HG03378 (cell line): ENCODE data around the gene HSCB.
"Not testable (repeated sequence)": the region's sequence is repeated elsewhere in the genome, so short reads cannot be mapped to it uniquely, and the experiment has no call there.

Source experiments
- ATAC-seq: cut with Tn5 transposase; IDR thresholded peaks from one replicate; pipeline ENCODE4 v1.9.1; 2021; ENCODE audit warnings: mild to moderate bottlenecking, moderate library complexity; ENCODE audit not compliant: unreplicated experiment

The HSCB gene

GRCh38 chr22:28741785-28742561 is at the start of gene HSCB, which contains the start of gene CHEK2:
TSS of gene HSCB (plus strand) at chr22:28742039. CDS start at chr22:28742096, 57 bp downstream.
TSS of gene CHEK2 (minus strand) at chr22:28741820. CDS start at chr22:28734721, 7,099 bp downstream.
- ATAC-seq = peak; percentile 89

- not testable (repeated sequence) for ATAC-seq
These were observed 48.6 kb upstream of the HSCB start for GRCh38 chr22:28693041-28693760.

DNA sequence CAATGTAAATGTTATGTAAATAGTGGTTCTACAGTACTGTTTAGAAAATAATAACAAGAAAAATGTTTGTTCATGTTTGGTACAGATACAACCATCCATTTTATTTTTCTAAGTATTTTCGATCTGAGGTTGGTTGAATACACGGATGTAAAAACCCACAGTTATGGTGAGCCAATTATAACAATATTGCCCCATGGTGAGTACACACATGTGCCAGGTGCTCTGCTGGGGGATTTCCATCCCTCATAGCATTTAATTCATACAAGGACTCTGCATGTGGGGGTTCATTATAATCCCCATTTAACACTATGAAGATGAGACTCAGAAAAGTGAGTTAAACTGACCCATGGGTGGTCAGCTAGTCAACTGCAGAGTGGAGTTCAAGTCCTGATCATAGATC is 38.9 kb upstream of the HSCB start:
- ATAC-seq = no peak

DNA sequence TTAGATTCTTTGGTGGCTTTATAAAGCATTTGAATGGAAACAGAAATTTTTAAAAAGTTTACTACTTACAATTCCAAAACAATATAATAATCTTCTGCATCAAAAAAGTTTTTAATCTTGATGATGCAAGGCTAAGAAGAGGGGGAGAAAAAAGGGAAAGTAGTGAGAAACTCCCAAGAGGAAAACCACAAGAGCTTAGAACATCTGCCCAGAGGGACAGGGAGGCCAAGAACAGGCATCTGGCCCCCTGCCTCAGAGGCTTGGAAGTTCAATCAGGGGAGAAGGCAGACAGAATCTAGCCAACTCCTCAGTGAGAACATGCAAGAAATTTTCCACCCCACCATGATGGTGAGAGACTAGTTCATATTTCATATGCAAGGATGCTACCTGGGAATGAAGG is 38.4 kb upstream of the HSCB start:
- ATAC-seq = no peak

DNA sequence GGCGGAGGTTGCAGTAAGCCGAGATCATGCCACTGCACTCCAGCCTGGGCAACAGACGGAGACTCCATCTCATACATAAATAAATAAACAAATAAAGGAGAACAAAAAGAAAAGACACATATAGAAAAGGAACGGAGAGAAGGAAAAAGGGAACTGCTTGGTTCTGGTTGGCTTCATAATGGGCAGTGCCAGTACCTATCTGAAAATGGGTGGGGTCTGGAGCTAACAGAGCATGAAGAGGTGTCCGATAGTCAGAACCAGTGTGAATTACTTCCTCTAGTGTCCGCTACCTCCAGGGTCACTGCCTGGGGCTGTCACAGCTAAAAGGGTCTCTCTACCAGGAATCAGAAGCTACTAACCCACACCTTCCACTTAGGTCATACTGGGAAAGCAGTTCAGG is 35.0 kb upstream of the HSCB start:
- no peak for ATAC-seq

GRCh38 chr22:28710107-28710506 is 31.7 kb upstream of the HSCB start:
- no peak for ATAC-seq

GRCh38 chr22:28710576-28711191 is 31.2 kb upstream of the HSCB start:
- no peak for ATAC-seq

DNA sequence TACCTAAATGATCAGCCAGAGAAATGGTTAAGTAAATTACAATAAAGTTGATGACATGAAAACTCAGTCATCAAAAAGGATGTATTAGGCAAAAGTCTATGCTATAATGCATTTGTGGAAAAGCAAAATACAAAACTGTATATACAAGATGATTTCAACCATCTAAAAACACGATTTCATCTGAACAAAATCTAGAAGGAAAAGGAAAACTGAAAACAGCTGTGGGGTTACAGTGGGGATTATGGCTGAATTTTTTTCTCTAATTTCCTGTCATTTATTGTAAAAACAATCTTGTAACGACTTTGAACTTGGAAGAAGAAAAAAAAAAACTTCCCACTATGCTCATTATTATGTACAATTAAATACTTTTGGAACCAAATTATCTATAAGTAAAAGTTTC is 30.5 kb upstream of the HSCB start:
- ATAC-seq = no peak

- ATAC-seq = no peak
These were observed 29.7 kb upstream of the HSCB start for GRCh38 chr22:28711820-28712777.

DNA sequence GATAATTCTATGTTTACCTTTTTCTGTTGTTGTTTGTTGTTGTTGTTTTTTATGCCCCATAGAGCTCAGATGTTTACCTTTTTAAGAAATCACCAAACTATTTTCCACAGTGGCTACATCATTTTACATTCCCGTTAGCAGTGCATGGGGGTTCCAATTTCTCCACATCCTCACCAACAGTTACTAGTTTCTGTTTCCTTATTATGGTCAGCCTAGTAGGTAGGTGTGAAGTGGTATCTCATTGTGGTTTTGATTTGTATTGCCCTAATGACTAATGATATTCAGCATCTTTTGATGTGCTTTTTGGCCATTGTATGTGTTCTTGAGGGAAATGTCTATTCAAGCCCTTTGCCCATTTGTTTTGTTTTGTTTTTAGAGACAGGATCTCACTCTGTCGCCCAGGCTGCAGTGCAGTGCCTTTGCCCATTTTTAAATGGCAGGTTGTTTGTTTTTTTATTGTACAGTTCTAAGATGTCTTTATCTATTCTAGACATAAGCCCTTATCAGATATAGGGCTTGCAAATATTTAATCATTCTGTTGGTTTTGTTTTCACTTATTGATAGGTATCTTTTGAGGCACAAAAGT is 27.7 kb upstream of the HSCB start:
- no peak for ATAC-seq

DNA sequence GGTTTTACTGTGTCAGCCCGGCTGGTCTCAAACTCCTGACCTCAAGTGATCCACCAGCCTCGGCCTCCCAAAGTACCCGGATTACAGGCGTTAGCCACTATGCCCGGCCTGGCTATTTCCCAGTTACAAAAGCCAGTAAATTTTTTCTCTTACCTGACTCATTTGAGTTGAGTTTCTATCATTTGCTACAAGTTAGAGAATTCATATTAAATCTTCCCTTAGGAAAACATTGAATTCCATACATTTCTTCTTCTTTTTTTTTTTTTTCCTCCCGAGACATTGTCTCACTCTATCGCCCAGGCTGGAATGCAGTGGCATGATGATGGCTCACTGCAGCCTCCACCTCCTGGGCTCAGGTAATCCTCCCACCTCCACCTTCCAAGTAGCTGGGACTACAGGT is 26.2 kb upstream of the HSCB start:
- ATAC-seq = no peak

DNA sequence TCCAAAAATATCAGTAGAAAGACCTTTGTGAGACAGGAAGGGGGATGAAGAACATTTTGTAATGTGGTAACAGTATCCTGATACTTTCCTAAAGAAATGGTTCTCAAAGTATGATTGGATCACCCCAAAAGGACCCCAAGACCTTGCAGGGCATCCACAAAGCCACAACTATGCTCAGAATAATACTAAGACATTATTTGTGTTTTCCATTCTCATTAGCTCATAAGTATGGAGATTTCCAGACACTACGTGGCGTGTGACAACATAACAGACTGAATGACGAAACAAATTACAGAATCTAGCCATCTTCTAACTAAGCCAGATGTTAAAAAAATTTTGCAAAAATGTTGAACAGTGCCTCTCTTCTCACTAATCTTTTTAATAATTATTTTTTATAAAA is 25.2 kb upstream of the HSCB start:
- ATAC-seq = no peak

GRCh38 chr22:28718044-28718443 is 23.8 kb upstream of the HSCB start:
- no peak for ATAC-seq

- no peak for ATAC-seq
These were observed 13.8 kb upstream of the HSCB start for GRCh38 chr22:28728002-28728401.

DNA sequence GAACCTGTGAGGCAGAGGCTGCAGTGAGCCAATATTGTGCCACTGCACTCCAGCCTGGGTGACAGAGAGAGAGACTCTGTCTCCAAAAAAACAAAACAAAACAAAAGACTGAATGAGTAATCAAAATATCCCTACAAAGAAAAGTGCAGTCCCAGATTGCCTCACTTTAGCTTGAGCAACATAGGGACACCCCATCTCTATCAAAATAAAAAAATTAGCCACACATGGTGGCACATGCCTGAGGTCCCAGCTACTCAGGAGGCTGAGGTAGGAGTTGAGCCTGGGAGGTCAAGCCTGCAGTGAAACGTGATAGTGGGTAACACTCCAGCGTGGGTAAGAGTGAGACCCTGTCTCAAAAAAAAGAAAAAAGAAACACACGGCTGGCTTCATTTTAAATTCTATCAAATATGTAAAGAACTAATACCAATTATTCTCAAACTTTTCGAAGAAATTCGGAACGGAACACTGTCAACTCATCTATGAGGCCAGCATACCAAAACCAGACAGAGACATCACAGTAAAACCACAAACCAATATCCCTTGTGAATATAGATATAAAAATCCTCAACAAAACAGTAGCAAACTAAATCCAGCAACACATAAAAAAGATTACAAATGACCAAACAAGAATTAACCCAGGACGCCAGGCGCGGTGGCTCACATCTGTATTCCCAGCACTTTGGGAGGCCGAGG is 13.1 kb upstream of the HSCB start:
- no peak for ATAC-seq

DNA sequence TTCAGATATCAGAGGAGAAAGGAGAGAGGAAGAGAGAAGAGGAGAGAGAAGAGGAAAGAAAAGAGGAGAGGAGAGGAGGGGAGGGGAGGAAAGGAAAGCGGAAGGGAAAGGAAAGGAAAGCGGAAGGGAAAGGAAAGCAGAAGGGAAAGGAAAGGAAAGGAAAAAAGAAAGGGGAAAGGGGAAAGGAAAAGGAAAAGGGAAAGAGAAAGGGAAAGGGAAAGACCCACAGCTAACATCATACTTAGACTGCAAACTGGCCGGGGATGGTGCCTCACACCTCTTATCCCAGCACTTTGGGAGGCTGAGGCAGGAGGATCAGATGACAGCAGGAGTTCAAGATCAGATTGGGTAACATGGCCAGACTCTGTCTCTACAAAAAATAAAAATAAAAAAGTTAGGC is 11.7 kb upstream of the HSCB start:
- ATAC-seq = no peak

GRCh38 chr22:28734393-28734792 is 7.4 kb upstream of the HSCB start:
- no peak for ATAC-seq

- no peak for ATAC-seq
These were observed 5.3 kb upstream of the HSCB start for GRCh38 chr22:28736301-28737155.

DNA sequence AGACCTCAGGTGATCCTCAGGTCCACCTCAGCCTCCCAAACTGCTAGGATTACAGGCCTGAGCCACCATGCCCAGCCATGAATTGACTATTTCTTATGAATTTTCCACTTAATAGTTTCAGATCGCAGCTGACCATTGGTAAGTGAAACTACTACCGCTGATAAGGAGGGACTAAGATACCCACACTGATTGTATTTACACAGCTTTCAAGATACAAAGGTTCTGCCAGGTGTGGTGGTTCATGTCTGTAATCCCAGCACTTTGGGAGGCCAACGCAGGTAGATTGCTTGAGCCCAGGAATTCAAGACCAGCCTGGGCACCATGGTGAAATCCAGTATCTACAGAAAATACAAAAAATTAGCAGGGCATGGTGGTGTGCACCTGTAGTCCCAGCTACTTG is 4.1 kb upstream of the HSCB start:
- ATAC-seq = no peak
